OCI-LY3 (cell line): ENCODE data around the gene PACRG.

Source experiments
- EZH2phosphoT487 ChIP-seq: fragments of 200-600 bp; shearing (Covaris generic); IDR thresholded peaks from 2 replicates; pipeline ENCODE4 v1.6.1; 2018; ENCODE audit warnings: antibody characterized with exemption, mixed run types, low read depth
- TF ChIP-seq, protein P1 (sequence below): fragments of 200-600, 300-600 bp; sonication (generic); IDR thresholded peaks from 2 replicates; pipeline ENCODE4 v1.5.1; 2014; ENCODE audit warnings: antibody characterized with exemption, low read length, low read depth

DNA sequence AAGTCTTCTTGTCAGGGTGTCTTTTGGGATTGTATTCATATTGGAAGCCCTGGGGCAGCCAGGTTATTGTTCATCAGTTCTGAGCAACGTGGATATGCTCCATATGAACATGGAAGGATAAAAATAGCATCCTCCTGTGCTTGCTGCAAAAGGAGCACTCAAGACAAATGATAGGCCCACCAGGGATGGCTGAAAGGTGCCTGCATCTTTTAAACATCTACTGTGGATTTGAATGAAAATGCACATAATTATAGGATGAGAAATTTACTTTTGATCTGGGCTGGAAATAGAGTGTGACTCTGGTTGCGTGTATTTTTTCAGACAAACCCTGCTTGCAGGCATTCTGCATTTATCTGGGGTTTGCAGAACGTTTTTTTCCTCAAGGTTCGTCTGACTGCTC, 299.1 kb downstream of the PACRG start:
- TF ChIP-seq, protein P1, sequence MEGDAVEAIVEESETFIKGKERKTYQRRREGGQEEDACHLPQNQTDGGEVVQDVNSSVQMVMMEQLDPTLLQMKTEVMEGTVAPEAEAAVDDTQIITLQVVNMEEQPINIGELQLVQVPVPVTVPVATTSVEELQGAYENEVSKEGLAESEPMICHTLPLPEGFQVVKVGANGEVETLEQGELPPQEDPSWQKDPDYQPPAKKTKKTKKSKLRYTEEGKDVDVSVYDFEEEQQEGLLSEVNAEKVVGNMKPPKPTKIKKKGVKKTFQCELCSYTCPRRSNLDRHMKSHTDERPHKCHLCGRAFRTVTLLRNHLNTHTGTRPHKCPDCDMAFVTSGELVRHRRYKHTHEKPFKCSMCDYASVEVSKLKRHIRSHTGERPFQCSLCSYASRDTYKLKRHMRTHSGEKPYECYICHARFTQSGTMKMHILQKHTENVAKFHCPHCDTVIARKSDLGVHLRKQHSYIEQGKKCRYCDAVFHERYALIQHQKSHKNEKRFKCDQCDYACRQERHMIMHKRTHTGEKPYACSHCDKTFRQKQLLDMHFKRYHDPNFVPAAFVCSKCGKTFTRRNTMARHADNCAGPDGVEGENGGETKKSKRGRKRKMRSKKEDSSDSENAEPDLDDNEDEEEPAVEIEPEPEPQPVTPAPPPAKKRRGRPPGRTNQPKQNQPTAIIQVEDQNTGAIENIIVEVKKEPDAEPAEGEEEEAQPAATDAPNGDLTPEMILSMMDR, result no peak
- no peak for TF ChIP-seq EZH2phosphoT487
